GM19463 (cell line): ENCODE results near the gene PHF21B.
"Not testable (repeated sequence)": the region's sequence is repeated elsewhere in the genome, so short reads cannot be mapped to it uniquely, and the experiment has no call there.

Source experiments
- ATAC-seq: cut with Tn5 transposase; IDR thresholded peaks from one replicate; pipeline ENCODE4 v1.9.1; 2021; ENCODE audit warnings: mild to moderate bottlenecking, moderate library complexity; ENCODE audit not compliant: unreplicated experiment

PHF21B gene

GRCh38 chr22:44921766-44922165, 88.0 kb downstream of the PHF21B start:
- not testable (repeated sequence) for ATAC-seq

GRCh38 chr22:44920183-44920582, 89.6 kb downstream of the PHF21B start:
- no peak for ATAC-seq

DNA sequence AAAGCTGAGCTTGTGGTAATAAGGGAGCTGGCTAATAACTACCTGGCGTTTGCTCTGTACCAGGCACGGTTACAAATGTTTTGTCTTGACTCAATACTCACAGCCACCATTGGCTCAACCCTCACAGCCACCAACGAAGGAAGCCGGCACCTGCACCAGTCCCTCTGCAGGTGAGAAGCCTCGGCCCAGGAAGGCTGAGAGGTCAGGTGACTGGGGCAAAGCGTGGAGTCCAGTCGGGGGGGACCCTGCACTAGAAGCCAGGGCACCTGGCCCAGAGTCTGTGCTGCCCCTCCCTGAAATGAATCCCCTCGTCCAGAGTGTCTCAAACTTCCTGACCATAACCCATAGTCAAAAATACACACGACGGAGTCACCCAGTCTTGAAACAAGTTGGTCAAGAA, 90.1 kb downstream of the PHF21B start:
- ATAC-seq = no peak

- no peak for ATAC-seq
These were observed 90.8 kb downstream of the PHF21B start for GRCh38 chr22:44918925-44919392.

DNA sequence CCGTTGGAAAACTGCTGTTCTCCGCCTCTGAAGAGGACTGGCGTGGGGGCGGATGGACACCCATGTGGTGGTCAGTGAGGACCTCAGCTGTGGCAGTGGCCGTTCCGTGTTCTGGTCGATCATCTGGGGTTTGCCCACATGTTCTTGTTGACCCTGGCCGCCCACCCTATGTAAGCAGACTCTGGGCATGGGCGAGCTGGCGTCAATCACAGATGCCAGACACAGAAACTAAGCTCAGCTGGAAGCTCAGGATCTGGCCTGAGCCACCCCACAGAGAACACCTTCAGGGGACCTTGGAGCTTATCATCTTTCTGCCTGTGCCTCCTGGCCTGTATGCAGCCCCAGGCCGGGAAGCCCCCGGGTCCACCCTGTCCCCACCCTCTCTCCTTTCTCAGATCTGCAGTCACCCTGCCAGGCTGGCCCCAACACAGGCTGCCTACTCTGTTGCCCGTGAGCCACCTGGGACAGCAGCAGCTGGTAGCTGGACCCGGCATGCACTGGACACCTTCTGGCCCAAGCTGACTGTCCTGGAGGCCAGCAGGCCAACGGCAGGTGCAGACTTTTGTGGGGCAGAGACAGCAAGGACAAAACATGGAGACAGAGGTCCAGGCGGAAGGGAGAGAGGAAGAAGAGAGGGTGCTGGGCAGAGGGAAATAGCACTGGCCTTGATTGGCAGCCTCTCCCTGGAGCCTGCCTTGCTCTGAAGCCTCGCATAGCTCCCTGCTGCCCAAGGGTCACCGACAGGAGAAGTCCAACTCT, 91.5 kb downstream of the PHF21B start:
- no peak for ATAC-seq

DNA sequence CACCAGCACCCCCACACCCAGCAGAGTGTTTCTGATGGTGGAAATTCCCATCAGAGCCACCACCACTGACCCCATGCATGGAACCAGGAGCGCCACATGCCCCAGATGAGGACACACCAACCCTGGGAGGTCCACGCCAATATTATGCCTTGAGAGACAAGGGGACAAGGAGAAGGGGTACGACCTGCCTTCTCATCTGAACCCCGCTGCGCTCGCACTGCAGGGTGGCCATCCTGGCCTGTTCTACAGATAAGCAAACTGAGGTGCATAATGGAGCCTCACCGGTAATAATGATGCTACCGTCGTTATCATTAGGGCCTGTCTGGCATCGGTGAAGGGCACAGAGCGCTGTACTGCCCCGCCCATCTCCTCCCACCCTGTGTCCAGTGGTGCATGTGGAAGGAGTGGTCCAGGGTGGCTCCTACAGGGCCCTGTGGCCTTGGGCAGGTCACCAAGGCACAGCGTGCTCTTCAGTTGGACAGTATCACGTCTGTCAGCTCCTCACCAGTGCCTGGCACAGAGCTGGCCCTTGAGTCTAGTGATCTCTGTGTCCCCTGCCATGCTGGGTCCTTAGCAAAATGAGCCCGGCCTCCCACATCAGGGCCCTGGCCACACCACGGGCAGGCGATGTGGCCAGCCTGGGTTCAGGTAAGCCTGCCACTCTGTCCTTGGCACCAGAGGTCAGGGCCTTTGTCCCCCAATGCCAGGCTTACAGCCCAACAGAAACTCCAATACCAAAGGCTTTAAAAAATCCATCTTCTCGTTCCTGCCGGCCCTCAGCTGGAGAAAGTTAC, 92.2 kb downstream of the PHF21B start:
- no peak for ATAC-seq

DNA sequence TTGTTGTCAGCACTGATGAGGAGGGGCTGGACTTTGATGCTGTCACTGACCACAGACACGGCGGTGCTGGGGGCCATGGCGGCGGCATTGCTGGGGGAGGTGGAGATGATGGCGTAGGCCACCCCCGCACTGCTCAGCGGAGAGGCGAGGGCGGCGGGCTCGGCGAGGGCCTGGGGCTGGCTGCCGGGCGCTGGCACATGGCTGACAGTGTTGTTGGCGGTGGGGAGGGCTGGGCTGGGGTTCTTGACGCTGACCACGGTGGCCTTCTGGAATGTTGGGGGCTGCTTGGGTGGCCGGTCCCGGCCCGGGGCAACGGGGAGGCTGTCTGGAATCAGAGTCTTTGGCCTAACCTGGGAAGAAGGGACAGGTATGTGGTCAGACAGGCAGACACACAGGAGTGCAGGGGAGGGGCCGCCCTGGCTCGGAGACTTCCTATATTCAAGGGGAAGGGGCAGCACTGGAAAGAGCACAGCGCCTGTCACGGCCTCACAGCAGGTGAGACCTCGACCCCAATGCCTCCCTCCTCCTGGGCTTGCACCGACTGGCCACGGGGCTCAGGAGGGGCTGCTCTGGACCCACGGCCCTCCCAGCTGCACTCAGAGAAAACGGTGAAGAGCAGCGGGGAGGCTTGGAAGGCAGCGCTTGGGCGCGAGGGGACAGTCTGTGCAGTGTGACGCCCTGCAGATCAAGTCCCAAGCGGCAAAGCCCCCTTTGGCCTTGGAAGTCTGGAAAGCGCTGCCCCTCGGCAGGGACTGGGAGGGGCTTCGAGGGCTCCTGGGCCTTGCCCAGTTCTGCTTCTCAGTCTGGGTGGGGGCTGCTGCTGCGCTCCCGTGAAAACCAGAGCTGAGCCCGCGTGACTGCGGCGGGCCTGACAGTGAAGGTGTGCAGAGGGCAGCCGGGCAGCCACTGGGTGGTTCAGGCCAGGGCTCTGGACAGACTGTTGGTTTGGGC, 93.2 kb downstream of the PHF21B start:
- no peak for ATAC-seq

DNA sequence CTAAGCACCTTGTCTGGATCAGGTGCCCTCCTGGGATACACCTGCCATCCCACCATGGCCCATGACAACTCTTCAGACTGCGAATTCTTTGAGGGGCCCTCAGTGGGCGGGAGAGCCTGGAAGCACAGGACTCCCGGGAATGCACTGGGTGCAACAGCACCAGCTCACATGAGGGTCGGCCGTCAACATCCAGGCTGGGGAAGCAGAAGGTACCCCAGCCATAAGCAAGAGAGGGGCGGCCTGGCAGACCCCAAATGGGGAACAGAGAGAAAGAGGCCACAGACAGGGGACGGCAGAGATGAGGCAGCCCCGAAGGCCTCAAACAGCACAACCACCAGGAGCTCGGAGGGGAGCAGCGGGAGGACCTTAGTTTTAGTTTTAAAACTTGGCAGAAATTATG, 94.4 kb downstream of the PHF21B start:
- ATAC-seq = no peak

- ATAC-seq = no peak
These were observed 95.6 kb downstream of the PHF21B start for GRCh38 chr22:44914026-44914721.

DNA sequence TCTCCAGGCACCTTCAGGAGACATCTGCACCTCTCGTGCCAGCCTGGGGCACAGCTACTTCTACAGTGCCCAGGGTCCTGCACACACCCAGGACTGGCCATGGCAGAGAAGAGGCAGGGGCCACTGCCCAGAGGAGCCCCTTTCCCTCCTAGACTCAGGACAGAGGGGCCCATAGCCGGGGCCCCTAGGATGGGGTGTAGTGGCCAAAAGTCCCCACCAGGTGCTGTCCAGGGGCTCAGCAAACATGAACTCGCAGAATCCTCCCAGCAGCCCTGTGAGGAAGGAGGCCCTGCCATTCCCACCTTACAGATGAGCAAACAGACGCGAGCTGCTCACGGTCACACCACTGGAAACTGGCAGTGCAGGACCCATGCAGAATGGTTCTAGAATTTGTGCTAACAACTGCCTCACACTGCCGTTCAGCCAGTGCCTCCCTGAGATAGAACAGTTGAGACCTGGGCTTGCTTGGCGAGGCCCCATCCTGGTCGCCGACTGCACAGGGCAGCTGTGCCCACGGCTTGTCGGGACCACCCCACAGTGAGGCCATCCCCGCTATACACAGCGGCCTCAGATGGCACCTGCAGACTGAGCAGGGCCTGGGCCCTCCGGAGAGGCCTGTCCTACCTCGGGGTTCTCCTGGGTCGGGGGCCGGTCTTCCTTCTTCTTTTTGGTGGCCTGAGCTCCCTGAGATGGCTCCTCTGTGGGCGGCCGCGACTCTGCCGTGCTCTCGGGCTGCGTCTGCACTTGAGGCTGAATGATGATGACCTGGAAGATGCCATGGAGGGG, 96.4 kb downstream of the PHF21B start:
- no peak for ATAC-seq

DNA sequence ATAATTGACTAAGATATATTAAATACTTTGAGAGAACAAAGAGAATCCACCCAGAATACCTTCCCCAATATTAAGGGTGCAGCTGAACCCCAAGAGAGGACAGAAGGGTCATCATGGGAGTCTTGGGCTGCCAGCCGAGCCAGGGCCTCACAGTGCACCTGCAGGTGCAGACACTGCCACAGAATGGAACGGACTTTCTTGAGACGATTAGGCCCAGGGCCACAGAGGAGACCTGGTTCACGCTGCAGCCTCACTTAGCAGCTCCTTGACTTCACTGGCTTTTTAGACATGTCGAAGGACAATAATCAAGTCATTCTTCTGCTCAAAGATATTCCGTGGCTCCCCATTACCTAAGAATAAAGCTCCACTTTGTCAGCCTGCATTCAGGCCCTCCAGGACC, 100.6 kb downstream of the PHF21B start:
- no peak for ATAC-seq

GRCh38 chr22:44907765-44908737, 101.8 kb downstream of the PHF21B start:
- no peak for ATAC-seq

DNA sequence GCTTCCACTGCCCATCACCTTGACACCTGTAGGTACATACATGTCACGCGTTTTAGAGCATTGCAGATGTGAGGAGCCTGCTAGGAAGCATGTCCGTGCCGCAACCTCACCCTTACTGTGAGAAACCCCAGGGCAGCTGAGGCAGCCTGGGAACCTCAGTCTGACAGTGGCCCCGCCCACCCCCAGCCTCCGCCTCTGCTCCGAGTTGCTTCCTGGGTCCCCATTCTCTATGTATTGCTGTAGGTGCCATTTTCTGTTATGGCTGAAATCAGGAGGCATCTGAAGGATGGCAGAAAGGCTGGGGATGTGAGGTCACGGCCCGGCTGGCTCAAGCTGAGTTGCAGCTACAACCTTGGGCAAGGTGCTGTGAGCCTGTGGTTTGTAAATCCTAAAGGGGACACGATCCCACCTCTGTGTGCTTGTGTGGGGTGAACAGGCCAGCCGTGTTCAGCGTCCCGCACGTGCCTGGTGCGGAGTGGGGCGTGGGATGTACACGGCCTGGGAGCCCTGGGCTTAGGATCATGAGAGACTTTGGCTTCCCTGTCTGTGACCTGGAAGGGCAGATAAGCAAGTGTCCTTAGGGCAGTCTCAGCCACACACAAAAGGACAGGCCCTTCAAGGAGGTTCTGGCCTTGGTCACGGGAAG, 102.7 kb downstream of the PHF21B start:
- ATAC-seq = no peak

DNA sequence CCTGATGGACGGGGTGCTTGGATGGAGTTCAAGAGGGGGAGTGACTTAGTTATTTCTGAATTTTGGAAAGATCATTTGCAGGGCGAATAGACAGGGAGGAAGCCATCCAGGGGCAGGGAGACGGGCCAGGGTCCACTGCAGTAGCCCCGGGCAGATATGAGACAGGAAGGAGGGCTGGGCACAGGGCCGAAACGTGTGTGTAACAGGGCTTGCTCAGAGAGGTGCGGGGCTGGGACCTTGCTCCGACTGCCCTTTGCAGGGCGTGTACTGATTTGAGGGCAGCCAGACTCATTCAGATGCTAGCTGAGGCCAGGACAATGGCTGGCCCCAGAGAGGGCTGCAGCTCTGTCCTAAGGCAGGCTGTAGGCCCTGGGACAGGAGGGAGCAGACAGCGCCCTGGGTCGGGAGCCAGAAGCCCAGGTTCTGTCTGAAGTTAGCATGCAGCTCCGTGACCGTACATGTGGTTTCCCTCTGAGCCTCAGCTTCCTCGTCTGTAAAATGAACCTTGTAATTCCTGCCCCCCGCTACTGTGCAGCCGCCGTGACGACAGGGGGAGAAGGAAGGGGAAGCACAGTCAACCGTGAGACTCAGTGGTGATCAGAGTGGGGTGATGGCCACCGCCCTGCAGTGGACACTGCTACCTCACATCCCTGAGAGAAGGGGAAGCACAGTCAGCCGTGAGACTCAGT, 103.4 kb downstream of the PHF21B start:
- ATAC-seq = no peak

- ATAC-seq = not testable (repeated sequence)
These were observed 105.2 kb downstream of the PHF21B start for GRCh38 chr22:44904492-44905152.

DNA sequence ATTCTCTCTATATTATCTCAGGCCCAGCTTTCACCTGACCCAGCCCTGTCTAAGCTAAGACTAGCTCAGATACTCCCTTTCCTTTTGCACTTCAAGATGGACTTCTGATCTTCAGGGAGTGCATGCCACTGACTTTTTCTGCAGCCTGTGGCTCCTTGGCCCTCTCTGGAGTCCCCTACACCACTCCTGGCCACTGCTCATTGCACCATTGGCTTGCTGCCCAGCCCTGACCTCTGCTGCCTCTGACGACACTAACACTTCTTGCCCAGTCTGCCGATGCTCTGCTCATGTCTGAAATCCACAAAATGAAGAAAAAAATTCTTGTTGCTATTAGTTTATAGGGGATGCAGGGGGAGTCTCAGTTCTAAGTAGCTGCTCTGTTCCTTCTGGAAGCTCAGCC, 106.6 kb downstream of the PHF21B start:
- not testable (repeated sequence) for ATAC-seq

DNA sequence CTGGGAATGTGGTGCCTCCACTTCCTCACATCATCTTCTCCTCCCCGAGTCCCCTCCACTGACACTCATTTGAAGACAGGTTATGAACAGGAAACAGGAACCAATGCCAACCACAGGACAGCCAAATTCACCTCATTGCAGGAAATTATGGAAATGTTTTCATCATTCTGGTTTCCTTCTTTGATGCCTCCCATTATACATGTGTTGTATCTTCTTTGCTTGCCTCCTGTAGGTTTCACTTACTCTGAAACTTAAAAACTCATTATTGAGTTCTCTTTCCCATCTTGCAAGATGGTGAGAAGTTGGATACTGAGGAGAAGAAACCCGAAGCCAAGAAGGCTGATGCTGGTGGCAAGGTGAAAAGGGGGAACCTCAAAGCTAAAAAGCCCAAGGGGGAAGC, 108.5 kb downstream of the PHF21B start:
- no peak for ATAC-seq
